Eye (tissue), 1 donor: Measurements from ENCODE around the gene ATP1B4.
"Not testable (repeated sequence)": the region's sequence is repeated elsewhere in the genome, so short reads cannot be mapped to it uniquely, and the experiment has no call there.

ENCODE experiments used
- DNase-seq: peaks from one replicate; pipeline ENCODE4 v3.0.0-alpha.2; 2015

Gene ATP1B4

DNA sequence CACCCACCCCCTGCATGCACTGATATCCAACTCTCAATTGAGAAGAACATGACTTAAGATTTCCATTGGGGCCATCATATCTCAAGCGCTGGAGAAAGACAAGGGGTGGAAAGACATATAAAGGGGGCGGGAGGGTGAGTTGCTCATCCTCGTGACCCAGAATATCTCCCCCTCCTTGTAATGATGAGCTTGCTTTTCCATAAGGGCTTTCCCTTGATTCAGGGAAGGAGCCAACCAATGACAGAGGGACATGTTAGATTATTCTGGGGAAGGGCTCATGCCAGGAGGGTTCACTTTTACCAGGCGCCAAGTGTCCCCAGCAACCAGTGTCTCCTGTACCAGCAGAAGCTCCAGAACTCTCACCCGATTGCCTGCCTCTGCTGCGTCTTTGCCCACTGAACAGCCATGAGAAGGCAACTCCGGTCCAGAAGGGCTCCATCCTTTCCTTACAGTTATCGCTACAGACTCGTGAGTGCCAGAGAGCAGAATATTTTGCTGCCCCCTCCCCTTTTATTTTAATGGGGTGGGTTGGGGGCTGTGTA, at the start of gene ATP1B4:
TSS of gene ATP1B4 (plus strand) at position 326 of the 542 bp plus-strand sequence. CDS start at position 406, 80 bp downstream.
- DNase-seq, result no peak

DNA sequence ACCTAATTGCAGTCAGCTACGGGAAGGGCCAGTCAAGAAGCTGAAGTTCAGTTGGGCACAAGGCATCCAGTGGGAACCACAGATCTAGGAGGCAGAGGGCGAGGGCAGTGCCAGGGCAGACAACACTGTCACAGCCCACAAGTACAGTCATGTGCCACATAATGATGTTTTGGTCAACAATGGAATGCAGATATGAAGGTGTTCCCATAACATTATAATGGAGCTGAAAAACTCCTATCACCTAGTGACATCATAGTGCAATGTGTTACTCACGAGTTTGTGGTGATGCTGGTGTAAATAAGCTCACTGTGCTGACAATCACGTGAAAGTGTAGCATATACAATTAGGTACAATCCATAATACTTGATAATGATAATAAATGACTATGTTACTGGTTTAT, 46.1 kb upstream of the ATP1B4 start:
- no peak for DNase-seq

GRCh38 chrX:120316587-120317283, 45.2 kb upstream of the ATP1B4 start:
- no peak for DNase-seq

DNA sequence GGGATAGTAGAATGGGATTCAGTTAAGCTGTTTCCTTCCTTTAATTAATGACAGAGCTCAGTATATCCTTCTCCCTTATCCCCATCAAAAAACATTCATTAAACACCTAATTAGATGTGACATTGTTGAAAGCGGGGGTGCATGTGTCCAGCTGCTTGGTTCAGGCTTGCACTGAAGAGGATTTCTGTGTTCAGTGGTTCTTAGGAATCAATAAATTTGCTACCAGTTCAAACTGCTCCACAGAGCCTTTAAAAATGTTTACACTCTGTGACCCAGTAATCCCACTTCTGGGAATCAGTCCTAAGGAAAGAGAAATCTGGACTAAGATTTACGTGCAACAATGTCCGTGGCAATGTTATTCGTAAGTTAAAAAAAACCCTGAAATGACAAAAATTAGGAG, 43.5 kb upstream of the ATP1B4 start:
- DNase-seq, result no peak

DNA sequence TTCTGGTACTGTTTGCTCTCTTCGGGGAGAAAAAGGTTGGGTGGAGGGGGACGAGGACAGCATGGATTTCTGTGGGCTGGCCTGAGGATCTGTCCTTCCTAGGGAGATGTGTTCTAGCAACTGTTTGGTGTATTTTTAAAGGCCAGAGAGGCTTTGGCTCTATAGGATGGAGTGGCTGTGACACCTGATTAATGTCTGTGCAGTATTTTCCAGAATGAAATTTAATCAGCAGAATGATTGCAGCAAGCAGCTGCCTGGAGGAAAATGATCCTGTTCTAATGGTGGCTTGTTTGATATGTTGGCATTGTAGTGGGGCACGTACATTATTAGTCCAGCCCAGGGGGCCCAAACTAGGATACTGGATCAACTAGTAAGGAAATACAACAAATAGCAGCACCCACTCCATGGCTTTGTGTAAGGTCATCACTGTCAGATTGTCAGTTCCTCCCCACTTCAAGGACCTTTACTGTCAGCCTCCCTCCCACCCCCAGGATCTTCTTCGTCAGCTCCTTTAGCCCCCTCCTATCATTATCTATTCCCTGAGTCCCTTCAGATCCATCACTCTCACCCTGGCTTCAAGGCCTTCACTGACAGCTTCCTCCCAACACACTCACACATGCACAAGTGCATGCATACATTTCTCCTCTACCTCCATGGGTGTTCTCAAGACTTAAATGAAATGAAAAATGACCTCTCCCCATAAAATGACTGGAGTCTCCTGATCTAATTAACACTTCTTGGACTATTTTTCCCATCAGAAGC, 40.2 kb upstream of the ATP1B4 start:
- no peak for DNase-seq

DNA sequence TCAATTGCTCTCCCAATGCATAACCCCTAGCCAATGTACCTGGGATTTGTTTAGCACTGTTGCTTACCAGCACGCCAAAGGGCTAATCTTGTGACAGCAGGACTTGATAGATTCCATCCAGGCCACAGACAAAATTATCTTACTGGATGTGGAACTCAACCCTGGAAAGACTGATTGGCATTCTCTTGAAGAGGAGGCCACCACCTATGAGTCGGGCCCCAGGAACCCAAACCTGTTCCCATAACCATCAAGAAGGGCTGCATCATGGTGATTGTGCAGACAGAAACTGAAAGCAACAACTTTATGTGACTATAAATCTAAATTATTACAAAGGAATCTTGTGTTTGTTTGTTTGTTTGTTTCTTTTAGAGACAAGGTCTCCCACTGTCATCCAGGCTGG, 30.8 kb upstream of the ATP1B4 start:
- DNase-seq, result no peak

GRCh38 chrX:120332394-120332793, 29.5 kb upstream of the ATP1B4 start:
- no peak for DNase-seq

GRCh38 chrX:120334151-120334550, 27.7 kb upstream of the ATP1B4 start:
- DNase-seq, result no peak

DNA sequence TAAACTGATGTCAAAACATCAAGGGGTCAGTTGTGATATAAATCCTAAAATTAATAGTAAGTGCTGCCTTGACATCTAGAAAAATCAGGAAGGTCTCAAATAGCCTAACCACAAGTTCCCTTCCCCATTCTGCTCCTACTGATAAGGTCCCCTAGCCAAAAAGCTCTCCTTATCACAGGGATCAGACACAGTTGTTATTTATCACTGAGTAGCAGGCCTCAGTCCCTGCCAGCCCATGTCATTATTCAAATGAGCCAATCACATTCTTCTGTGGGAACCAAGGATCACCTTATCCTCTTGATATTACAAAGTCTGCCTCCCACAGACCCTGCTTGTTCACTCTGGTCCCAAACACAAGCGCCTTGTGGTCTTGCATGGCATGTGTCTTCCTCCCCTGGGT, 27.3 kb upstream of the ATP1B4 start:
- DNase-seq, result no peak

GRCh38 chrX:120335289-120335688, 26.6 kb upstream of the ATP1B4 start:
- DNase-seq, result no peak

DNA sequence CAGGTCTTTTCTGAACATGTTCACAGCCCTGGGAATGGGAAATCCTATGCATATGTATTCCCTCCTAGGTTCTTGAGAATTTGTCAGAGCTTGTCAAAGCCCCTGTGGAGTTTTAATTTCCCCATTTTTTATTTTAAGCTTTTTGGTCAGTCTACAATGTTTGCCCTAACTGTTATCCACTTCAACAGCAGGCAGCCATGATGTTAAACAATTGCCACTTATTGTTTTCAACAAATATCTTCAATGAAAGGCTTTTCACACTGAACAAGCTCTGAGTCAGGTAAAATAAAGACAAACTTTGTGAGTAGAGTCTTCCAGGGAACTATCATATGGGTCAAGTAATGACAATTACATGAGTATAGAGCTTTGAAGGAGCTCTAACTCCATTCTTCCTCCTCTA, 25.0 kb upstream of the ATP1B4 start:
- no peak for DNase-seq

DNA sequence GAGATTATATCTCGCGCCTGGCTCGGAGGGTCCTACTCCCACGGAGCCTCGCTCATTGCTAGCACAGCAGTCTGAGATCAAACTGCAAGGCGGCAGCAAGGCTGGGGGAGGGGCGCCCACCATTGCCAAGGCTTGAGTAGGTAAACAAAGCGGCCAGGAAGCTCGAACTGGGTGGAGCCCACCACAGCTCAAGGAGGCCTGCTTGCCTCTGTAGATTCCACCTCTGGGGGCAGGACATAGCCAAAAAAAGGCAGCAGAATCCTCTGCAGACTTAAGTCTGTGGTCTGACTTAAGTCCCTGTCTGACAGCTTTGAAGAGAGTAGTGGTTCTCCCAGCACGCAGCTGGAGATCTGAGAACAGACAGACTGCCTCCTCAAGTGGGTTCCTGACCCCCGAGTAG, 17.3 kb upstream of the ATP1B4 start:
- DNase-seq, result not testable (repeated sequence)

DNA sequence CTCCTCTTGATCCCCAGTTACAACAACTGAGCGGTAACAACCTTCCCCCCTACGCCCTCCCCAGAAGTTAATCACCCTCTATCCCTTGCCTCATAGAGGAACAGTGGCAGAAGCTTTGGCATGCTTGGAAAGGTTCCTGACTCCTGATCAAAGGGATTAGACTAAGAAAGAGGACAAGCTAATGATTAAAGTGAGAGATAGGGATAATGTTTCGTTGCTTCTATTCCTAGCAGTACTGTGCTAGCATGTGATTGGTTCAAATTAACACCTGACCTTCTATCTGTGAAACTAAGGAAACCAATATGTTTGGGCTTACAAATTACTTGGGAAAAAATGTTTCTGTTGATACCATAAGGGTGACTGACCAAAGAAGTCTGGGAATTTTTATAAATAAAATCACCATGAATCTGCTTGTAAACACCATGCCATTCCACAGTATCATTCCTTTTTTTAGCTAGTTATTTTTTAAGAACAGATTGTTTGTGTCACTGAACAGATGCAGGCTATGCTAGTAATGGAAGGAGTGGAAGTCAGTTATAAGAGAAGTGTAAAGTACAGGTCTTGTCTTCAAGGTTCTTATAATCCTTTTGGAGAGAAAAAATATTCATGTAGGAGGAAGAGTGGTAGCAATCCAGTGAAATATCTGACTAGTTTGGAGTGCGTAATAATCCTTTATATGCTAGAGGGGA, 11.3 kb upstream of the ATP1B4 start:
- no peak for DNase-seq

DNA sequence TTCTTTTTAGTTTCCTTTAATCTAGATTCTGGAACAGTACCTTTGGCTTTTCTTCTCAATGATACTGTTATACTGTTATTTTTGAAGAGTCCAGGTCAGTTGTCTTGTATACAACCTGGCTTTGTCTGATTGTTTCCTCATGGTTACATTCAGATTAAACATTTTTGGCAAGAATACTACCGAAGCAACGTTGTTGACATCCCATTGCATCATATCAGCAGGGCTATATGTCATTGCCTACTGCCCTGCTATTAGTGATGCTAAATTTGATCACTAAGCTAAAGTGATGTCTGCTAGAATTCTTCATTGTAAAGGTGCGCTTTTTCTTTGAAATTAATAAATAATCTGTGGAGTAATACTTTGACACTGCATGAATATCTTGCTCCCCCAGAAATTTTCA, 5.8 kb upstream of the ATP1B4 start:
- no peak for DNase-seq

DNA sequence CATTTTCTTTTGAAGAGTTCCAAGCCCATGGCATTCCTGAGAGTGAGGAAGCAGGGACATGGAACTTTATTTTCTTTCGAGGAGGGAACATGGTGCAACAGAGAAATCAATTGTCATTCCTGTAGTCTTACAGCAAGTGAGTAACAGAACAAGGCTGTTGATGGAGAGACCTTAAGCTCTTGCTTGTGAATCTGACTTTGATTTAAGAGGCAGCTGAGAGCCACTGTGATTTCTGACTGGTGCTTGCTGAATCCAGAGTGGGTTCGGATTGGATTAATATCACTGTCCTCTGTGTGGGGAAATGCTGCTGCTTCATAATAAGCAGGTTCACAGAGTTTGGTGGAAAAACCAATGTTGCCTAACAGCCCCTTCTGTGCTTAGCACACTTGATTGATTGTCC, 4.7 kb upstream of the ATP1B4 start:
- DNase-seq, result no peak

GRCh38 chrX:120358737-120359456, 3.0 kb upstream of the ATP1B4 start:
- peak; percentile 48 for DNase-seq

DNA sequence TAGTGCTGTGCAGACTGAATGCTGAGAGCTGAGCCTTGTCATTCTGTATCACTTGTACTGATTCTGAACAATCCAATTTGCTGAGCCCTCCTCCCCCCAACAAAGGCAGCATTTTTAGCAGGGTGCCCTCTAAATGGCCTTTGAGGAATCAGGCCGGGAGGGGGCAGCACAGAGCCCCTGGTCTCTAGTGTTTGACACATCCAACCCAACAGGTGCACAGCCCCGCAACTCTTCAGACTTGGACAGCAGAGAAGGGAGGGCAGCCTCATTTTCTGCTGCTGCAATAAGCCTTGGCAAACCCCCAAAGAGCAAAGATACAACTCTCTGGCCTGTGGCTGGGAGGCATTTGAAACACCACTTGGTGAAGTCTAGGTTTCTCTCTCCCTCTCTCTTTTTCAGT, 3.4 kb downstream of the ATP1B4 start:
- DNase-seq, result peak; percentile 17

GRCh38 chrX:120365968-120366367, 4.1 kb downstream of the ATP1B4 start:
- no peak for DNase-seq

DNA sequence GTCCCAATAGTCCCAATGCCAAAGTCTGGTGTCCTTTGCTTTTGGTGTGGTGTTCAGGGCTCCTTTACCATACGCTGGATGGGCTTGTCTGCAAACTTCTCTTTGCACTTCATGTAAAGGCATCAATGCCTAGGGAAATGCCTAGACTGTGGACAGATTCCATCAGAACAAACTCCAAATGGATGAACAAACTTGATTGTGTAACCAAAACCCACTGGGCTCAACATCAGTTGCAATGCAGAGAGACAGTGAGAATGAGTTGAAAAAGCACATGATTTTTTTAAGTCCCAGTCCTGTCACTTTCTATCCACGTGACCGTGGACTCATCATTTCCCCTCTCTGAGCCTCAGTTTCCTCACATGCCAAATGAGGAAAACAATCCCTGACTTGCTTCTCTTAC, 4.9 kb downstream of the ATP1B4 start:
- no peak for DNase-seq

DNA sequence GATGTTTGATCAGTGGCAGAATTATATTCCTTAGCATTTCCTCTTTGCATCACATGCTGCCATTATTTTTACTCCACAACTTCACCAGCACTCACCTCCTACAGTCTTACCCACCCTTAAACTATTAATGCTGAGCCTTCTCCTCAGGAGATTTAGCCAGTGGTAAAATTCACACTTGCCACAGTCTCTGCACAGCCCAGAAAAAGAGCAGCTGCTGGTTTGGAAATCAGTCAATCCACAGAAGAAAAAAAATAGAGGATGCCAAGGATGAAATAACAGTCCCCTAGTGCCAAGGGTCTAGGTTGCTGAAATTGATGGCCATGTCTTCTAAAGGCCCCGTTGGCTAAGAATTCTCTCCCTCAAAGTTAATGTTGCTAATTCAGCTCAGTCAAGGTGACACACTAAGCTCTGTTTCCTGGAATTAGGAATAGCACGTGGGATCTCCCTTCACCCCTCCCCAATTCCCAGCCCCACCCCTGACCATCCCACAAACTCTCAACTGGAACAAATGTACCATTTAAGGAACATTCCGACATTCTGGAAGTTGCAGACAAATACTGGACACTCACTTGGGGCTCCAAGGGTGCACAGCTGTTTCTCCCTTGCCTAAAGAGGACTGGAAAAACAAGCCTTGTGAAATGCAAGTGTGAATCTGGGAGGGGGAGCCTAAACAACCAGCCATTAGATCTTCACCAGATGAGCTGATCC, 5.7 kb downstream of the ATP1B4 start:
- DNase-seq, result no peak

DNA sequence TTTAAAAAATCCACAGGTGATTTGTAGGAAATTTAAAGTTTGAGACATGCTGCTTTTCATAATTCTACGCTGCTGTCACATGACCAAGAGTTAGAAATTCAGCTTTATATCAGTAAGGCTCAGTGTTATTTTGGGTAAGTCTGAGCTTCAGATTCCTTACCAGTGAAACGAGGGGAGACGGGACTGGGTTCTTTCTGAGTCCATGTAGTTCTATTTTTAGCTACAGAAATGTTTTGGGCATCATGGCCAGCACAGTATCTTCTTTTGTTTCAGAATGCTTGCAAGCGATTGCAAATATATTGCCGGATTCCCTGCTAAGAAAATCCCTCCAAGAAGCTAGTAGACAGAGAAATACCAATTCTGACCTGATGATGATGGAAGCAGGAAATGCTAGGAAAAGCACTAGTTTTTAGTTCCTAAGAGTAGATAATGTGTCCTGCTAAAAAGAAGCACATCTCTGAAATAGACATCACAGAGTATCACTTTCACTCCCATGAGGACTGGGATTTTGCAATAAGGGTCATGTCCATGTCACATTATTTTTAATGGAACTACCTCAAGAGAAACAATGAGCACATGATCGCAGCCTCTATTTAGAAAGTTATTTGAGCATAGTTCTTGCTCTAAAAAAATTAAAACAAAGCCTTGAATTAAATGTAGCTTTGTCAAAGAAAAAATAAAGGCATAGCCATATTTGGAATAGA, 10.9 kb downstream of the ATP1B4 start:
- DNase-seq, result no peak

DNA sequence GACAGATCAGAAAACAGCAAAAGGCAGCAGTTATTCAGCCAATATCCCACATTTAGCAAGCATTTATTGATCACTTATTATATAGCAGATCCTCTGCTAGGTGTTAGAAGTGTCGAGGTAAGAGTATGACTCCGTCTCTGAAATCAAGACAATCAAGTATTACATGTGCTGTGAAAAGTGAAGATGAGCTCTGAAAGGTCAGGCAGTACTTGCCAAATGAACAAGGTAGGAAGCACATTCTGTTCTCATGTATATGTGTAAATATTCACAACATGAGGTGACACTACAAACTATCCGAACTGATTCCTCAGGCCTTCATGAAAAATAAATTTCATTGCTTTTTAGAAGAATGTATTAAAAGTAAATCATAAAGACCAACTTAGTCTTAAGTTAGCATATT, 15.3 kb downstream of the ATP1B4 start:
- DNase-seq, result no peak
